DMS79 treated with DMSO at 0.1 percent for 48 hours (cell line): ENCODE data around the gene ACBD4.
"Not testable (repeated sequence)": the region's sequence is repeated elsewhere in the genome, so short reads cannot be mapped to it uniquely, and the experiment has no call there.

Source experiments
- DNase-seq: peaks from one replicate; lab custom pipeline; 2025; lab: John Stamatoyannopoulos, UW

Gene ACBD4

DNA sequence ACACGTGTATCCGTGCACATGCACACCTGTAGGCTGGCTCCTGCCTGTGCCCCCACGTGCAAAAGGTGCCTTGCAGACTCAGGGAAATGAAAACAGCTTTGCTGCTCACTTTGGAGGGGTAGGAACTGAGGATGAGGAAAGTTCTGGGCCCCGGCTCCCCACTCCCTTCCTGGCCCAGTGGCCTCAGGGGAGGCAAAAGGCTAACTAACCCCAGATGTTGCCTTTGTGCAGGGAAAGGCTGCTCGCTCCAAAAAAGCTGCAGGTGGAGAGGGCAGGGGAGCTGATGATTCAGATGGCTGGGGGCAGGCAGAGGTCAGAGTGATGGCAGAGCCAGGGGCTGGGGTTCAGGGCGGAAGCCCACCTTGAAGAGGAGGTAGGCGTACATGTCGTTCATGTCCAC, 15.5 kb upstream of the ACBD4 start:
- DNase-seq, result no peak

- DNase-seq, result no peak
These were observed 14.9 kb upstream of the ACBD4 start for GRCh38 chr17:45120558-45120957.

DNA sequence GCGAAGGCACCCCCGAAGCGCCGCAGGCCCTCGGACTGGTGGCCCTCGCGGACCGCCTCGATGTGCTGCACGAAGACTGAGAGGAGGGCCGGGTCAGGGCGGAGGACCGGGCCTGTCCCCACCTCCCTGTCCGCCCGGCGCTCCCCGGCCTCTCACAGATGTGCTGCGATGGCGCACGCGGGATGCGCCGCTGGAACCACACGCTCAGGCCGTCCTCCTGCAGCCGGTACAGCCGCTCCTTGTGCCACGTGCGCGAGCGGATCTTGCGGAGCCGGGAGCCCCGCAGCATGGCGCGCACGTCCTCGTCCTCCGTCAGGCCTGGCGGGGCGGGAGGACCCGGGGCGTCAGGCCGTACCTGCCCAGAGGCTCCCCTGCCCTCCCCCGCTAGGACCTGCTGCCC, 14.4 kb upstream of the ACBD4 start:
- no peak for DNase-seq

DNA sequence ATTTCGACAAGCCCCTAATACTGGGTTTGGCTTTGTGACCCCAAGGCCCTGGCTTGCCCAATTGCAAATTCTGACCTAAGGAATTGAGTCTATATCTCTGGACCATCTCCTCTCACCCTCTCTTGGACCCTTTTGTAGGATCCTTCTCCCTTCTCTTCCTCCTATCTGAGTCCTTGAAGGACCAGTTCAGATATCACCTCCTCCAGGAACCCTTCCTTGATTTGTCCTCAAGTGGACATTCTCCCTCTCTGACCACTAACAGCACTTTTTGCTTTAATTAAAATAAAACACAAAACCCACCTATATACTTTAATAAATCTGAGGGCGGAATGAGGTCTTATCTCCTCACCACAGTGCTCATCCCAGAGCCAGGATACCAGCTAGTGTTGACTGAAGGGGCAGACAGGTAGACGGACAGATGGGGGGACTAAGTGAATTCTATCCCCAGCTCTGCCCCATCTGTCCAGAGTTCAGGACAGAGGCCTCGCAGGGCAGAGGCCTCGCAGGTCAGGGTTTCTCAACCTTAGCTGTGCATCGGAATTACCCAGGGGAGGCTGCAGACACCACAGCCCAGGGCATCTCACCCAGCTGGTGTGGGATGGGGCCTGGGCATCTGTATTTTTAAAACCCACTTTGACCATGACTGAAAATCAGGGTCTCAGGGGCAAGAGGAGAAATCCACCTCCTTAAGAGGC, 12.3 kb upstream of the ACBD4 start:
- DNase-seq, result no peak

DNA sequence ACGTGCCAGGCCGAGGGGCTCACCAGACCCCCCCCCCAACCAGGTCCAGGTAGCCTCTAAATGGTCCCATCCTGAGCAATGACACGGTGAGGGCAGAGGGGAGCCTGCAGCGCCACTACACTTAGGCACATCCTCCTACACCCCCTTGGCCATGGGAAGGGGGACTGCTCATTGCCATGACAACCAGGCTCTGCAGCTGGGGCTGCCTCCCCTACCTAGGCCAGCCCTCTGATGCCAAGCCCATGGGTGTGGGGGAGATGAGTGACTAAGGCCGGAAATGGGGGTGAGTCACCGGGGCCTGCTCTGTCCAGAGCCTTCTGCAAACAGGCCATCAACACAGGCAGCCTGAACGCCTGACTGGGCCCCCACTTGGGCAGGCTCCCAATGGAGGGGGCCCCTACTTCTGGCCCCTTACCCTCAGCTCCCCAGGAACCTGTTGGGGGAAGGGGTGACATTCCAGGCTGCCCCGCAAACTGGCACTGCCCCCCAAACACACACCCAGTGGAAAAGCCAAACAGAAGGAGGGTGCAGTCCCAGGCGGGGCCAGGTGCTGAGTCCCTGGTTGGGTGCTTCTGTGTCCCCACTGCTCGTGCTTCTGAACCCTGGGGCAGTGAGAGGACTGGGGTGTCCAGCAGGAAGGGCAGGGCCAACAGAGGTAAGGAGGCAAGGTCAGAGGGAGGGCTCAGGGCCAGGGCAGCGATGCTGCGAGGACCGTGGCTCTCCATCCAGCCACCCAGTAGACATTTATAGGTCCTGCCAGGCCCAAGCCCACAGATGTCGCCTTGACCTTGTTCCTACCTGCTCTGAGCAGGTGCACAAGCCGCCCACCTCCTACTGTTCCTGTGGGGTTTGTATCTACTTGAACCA, 11.3 kb upstream of the ACBD4 start:
- DNase-seq, result no peak

- DNase-seq, result not testable (repeated sequence)
These were observed 10.7 kb upstream of the ACBD4 start for GRCh38 chr17:45124797-45125122.

DNA sequence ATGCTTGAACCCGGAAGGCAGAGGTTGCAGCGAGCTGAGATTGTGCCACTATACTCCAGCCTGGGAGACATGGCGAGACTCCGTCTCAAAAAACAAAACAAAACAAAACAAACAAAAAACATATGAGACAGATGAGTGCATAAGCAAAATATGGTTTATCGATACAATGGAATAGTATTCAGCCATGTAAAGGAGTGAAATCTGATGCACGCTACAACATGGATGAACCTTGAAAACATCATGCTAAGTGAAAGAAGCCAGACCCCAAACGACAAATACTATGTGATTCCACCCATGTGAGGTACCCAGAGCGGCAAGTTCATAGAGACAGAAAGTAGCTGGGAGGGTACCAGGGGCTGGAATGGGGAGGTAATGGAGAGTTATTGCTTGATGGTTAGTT, 10.0 kb upstream of the ACBD4 start:
- no peak for DNase-seq

DNA sequence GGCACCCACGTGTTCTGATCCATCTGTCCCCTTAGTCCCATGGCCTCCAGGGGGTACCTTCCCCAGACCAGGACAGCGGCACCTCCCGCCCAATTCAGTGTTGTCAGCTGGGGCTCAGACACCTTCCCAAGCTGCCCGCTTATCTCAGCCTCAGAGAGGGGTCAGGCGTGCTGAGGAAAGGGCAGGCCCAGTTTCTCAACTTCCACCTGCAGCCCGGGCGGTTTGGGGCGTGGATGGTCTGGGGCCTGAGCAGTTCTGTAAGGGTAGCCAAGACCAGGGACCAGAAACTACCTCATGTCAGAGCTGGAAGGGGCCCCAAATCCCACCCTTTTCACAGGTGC, 8.3 kb upstream of the ACBD4 start:
- DNase-seq, result no peak

DNA sequence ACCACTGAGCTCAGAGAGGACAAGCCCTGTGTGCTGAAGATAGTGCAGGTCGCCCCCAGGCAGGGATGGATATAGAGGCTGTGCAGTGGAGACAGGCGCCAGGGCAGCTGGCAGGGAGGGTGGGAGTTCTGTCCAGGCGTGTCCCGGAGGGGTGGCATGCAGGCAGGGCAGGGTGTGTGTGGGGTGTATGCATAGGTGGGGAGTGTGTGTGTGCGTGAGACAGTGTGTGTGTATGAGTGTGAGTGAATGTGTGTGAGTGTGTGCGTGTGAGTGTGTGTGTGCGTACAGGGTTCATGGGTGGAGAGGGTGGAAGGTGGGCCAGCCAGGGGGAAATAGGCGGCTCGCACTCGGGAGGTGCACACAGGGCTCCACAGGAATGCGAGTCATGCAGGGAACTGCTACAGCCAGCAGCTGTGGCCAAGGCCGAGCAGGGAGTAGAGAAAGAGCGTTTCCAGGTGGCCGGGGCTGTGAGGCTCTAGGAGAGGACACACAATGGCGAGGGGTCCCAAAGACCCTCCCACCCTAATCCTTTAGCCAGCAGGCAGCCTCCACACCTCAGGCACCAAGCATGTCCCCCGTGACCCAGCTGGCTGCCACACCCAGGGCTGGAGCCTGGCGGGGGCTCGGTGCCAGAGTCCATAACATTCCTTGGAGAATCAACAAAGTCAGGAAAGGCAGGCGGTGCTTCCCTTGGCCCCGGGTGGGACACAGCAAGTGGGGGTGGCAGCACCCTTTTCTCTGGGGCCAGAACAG, 7.8 kb upstream of the ACBD4 start:
- no peak for DNase-seq

GRCh38 chr17:45128331-45128730, 7.2 kb upstream of the ACBD4 start:
- DNase-seq, result no peak

GRCh38 chr17:45128989-45129388, 6.5 kb upstream of the ACBD4 start:
- DNase-seq, result no peak

- DNase-seq, result no peak
These were observed 6.0 kb upstream of the ACBD4 start for GRCh38 chr17:45129426-45129939.

GRCh38 chr17:45129940-45130680, 5.4 kb upstream of the ACBD4 start:
- DNase-seq, result no peak

GRCh38 chr17:45130681-45131615, 4.5 kb upstream of the ACBD4 start:
- no peak for DNase-seq

DNA sequence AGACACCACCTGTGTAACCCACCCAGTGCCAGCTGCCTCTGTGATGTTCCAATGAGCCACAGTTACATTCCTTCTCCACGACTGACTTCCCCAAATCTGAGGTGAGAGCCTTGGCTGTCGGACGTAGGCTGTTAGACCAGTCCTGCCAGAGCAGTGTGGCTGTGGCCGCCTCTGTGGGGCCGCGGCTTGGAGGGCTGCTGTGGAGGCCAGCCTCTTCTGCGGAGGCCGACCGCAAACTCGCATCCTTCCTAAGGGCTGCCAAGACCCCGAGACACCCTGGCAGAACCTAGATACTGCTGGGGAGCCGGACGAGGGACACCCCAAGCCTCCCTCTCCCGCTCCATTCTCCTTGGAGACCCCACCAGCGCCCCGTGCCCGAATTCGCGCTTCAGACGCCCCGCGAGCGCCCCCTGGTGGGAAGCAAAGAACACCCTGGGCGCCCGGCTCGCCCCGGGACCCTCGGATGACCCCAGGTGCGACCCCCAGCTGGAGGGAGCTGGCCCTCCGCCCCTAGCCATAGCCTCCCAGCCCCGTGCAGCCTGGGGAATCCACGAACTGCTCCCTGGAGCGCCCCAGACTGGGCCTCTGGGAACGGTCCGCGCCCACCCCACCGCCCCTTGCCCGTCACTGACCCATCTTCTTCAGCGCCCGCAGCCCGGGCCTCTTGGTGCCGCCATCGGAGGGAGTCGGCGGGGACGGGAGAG, 3.7 kb upstream of the ACBD4 start:
- peak; percentile 35 for DNase-seq

DNA sequence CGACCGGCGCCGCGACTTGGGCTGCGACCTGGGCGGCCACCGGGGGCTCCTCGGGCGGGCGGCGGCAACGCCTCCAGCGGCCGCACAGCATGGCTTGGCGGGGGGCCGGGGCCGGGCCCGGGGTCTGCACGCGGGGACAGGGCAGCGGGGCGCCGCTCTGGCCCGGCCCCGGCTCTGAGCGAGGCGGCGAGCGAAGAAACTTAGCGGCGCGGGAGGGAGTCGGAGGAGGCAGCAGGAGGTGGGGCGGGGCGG, 3.2 kb upstream of the ACBD4 start, which contains the start of gene PLCD3:
TSS of gene PLCD3 (minus strand) at position 196 of the 252 bp plus-strand sequence. CDS start at position 91, 105 bp downstream.
- DNase-seq, result no peak

DNA sequence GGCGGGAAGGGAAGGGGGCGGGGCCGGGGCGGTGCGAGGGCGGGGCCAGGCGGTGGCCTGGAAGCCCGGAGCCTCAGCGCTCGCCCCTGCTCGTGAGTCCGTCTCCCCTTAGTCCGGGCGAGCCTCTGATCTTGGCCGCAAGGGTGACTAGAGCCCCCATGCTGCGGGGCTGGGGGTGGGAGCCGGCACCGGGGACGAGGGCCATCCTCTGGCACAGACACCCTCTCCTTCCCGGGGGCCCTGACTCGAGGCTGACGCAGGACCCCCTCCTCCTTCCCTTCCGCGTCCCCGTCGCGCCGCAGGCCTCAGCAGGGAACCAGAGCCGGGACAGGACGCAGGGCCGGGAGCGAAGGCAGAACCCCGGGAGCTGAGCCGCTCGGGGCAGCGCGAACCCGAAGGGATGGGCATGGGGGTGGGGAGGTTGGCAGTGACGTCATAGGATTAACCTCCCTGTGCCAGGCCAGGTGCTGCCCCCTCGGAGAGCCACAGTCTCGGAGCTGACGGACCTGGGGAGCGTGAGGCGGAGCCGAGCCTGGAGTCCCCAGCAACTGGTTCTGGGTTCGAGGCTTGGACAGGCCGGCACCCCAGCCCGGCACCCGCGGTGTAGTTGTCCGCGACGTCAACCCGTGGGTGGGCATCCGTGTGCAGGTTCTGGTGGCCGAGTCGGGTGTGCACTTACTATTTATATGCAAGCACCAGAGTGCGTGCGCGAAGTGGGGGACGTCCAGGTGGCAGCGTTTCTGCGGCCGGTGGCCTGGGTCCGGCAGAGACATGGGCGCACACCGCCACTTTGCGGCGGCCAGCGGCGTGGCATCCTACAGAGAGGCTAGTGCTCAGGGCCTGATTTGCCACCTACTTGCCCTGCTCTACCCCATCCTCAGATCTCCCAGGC, 2.7 kb upstream of the ACBD4 start:
- DNase-seq, result peak; percentile 39

DNA sequence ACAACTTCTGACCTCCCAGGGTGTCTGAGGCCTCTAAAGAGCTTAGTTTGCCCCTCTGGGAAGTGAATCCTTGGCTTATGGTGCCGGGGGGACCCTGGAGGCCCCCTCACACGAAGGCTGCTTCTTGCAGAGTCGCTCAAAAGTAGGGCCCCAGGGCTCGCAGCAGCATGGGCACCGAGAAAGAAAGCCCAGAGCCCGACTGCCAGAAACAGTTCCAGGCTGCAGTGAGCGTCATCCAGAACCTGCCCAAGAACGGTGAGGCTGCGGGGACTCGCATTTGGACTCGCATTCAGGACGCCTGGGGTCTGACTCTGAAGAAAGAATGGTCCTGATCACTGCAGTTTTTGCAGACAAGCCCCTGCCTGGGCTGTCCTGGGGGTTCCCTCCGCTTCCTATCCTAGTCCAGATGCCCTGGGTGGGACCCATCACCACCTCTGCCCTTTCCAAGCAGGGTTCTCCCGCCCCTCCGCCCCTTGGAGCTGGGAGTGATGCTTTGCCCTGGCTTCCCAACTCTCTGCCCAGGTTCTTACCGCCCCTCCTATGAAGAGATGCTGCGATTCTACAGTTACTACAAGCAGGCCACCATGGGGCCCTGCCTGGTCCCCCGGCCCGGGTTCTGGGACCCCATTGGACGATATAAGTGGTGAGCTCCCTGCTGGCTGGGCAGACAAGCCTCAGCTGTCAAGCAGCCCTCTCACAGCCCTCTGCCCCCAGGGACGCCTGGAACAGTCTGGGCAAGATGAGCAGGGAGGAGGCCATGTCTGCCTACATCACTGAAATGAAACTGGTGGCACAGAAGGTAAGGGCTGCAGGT, 698 bp downstream of the ACBD4 start:
- no peak for DNase-seq
